OCI-LY3 (cell line): ENCODE results near the gene RAD23A.

Source experiments
- H2AFZ ChIP-seq: fragments of 200-600, 300-600 bp; shearing (Covaris generic); 2 replicates; pipeline ENCODE4 v1.6.0; 2014; ENCODE audit warnings: antibody characterized with exemption, low read depth, low read length
- H3K27ac ChIP-seq: fragments of 200-600, 300-600 bp; sonication (generic); 2 replicates; pipeline ENCODE4 v1.5.1; 2014; ENCODE audit warnings: mild to moderate bottlenecking, low read length, moderate library complexity, mixed read lengths
- H3K27me3 ChIP-seq: fragments of 200-600, 300-600 bp; sonication (generic); 2 replicates; pipeline ENCODE4 v1.6.1; 2014; ENCODE audit warnings: low read depth, low read length, mixed read lengths
- H3K36me3 ChIP-seq: fragments of 200-600, 300-600 bp; sonication (generic); replicated peaks from 2 replicates; pipeline ENCODE3; 2014; ENCODE audit warnings: low read depth, low read length, mixed read lengths
- H3K4me1 ChIP-seq: fragments of 300-600, 200-600 bp; sonication (generic); 2 replicates; pipeline ENCODE4 v1.6.1; 2014; ENCODE audit warnings: low read length, mixed read lengths
- H3K4me2 ChIP-seq: fragments of 200-600, 300-600 bp; sonication (generic); 2 replicates; pipeline ENCODE4 v1.6.1; 2014; ENCODE audit warnings: low read length, mixed read lengths
- H3K4me3 ChIP-seq: fragments of 300-600, 200-600 bp; sonication (generic); 2 replicates; pipeline ENCODE4 v1.5.1; 2014; ENCODE audit warnings: antibody characterized with exemption, mild to moderate bottlenecking, low read length, moderate library complexity
- H3K79me2 ChIP-seq: fragments of 300-600, 200-600 bp; shearing (Covaris generic); 2 replicates; pipeline ENCODE4 v1.6.1; 2014; ENCODE audit warnings: mild to moderate bottlenecking, low read length, mixed read lengths
- H3K9ac ChIP-seq: fragments of 300-600, 200-600 bp; shearing (Covaris generic); 2 replicates; pipeline ENCODE4 v1.6.0; 2014; ENCODE audit warnings: mild to moderate bottlenecking, low read length, moderate library complexity
- H3K9me3 ChIP-seq: fragments of 200-600, 300-600 bp; shearing (Covaris generic); 2 replicates; pipeline ENCODE4 v1.6.1; 2014; ENCODE audit warnings: low read length, mixed read lengths; ENCODE audit not compliant: insufficient read depth
- H4K20me1 ChIP-seq: fragments of 200-600, 300-600 bp; sonication (generic); 2 replicates; pipeline ENCODE4 v1.6.1; 2016; ENCODE audit warnings: low read length, mixed read lengths; ENCODE audit not compliant: insufficient read depth
- CTCF ChIP-seq: fragments of 200-600, 300-600 bp; sonication (generic); IDR thresholded peaks from 2 replicates; pipeline ENCODE4 v1.5.1; 2014; ENCODE audit warnings: antibody characterized with exemption, low read length, low read depth
- EZH2phosphoT487 ChIP-seq: fragments of 200-600 bp; shearing (Covaris generic); IDR thresholded peaks from 2 replicates; pipeline ENCODE4 v1.6.1; 2018; ENCODE audit warnings: antibody characterized with exemption, mixed run types, low read depth

The RAD23A gene

GRCh38 chr19:12918253-12918652 lies 27.4 kb upstream of the RAD23A start:
- Histone ChIP-seq H3K4me1 (peaks cover 14% of the 10 kb centered on the region), H3K27ac (no peak overlapping the region), H3K4me2 (no peak overlapping the region), H2AFZ (no peak overlapping the region), H3K9ac (no peak overlapping the region), H3K36me3 (peaks cover 14% of the 10 kb centered on the region), H3K4me3 (no peak overlapping the region), H3K79me2 (no peaks in the 10 kb centered on the region), H3K27me3 (no peaks in the 10 kb centered on the region), H4K20me1 (no peaks in the 10 kb centered on the region), H3K9me3 (no peaks in the 10 kb centered on the region)
- no peak for TF ChIP-seq EZH2phosphoT487
- TF ChIP-seq CTCF: no peak

GRCh38 chr19:12921047-12921446 lies 24.6 kb upstream of the RAD23A start:
- no peaks in the 10 kb centered on the region for H3K79me2 ChIP-seq
- no peak overlapping the region for H3K4me2 ChIP-seq
- H4K20me1 ChIP-seq: no peaks in the 10 kb centered on the region
- H3K4me1 ChIP-seq: peaks cover 9% of the 10 kb centered on the region
- H3K9me3 ChIP-seq: no peaks in the 10 kb centered on the region
- no peak overlapping the region for H3K9ac ChIP-seq
- no peak overlapping the region for H3K27ac ChIP-seq
- no peak overlapping the region for H3K4me3 ChIP-seq
- no peaks in the 10 kb centered on the region for H3K27me3 ChIP-seq
- H2AFZ ChIP-seq: no peak overlapping the region
- TF ChIP-seq CTCF (no peak), EZH2phosphoT487 (no peak)
- peaks cover 31% of the 10 kb centered on the region for H3K36me3 ChIP-seq

GRCh38 chr19:12922959-12923358 lies 22.7 kb upstream of the RAD23A start:
- Histone ChIP-seq H3K27ac (no peak overlapping the region), H3K9ac (no peak overlapping the region)
- TF ChIP-seq CTCF (no peak), EZH2phosphoT487 (no peak)

GRCh38 chr19:12924621-12925310 lies 20.9 kb upstream of the RAD23A start:
- H3K4me1 ChIP-seq: no peaks in the 10 kb centered on the region
- peaks cover 57% of the 10 kb centered on the region for H3K36me3 ChIP-seq
- no peaks in the 10 kb centered on the region for H4K20me1 ChIP-seq
- H3K4me3 ChIP-seq: no peak overlapping the region
- H3K27ac ChIP-seq: no peak overlapping the region
- TF ChIP-seq CTCF: no peak
- H2AFZ ChIP-seq: no peak overlapping the region
- no peaks in the 10 kb centered on the region for H3K27me3 ChIP-seq
- H3K4me2 ChIP-seq: no peak overlapping the region
- peaks cover 9% of the 10 kb centered on the region for H3K79me2 ChIP-seq
- no peaks in the 10 kb centered on the region for H3K9me3 ChIP-seq
- H3K9ac ChIP-seq: no peak overlapping the region

More at GRCh38 chr19:12922959-12923358, 22.7 kb upstream of the RAD23A start:
- H4K20me1 ChIP-seq: no peaks in the 10 kb centered on the region
- peaks cover 41% of the 10 kb centered on the region for H3K36me3 ChIP-seq
- H3K79me2 ChIP-seq: 0 out of 2 replicates have a peak, but pooled peaks cover 3% of the 10 kb centered on the region
- H3K4me3 ChIP-seq: no peak overlapping the region
- H3K27me3 ChIP-seq: no peaks in the 10 kb centered on the region
- no peaks in the 10 kb centered on the region for H3K9me3 ChIP-seq
- H2AFZ ChIP-seq: no peak overlapping the region
- H3K4me2 ChIP-seq: no peak overlapping the region
- H3K4me1 ChIP-seq: peaks cover 9% of the 10 kb centered on the region
